Measurements from ENCODE around the gene RER1. TPM values are rescaled to one million over a fixed set of nuclear protein-coding genes. Genes with fewer than 3 reads are reported as not detected.

Gene RER1
- total RNA-seq, 4 donors from 2014 or later, result 54.4 to 78.6 (median 69.8) TPM

GRCh38 chr1:2445162-2445822, 53.7 kb downstream of the RER1 start:
- TF ChIP-seq CTCF (IDR thresholded peaks at IDR 0.05), result no peak
- no peak for TF ChIP-seq POLR2A (IDR thresholded peaks at IDR 0.05)
- no peak for TF ChIP-seq EP300 (IDR thresholded peaks at IDR 0.05)
- no peak for TF ChIP-seq POLR2AphosphoS5 (IDR thresholded peaks at IDR 0.05)
- no peaks in the 10 kb centered on the region for H3K9me3 ChIP-seq
- no peak for ATAC-seq
- peaks cover 0 to 9% (median 0%) of the 10 kb centered on the region in 3 donors for H3K4me1 ChIP-seq
- peaks cover 98% of the 10 kb centered on the region for H3K27me3 ChIP-seq
- H3K27ac ChIP-seq, result no peak overlapping the region
- H3K4me3 ChIP-seq, result no peak overlapping the region
- H3K36me3 ChIP-seq, result no peaks in the 10 kb centered on the region
- WGBS, 2 donors (ENCODE audit: low coverage in 1 of 2), result 23% methylated on average over 4 of the region's 16 CpGs; no CpG with 5 or more reads in 1 of the 2 donors

GRCh38 chr1:2445823-2446215, 54.2 kb downstream of the RER1 start:
- Histone ChIP-seq H3K9me3 (no peaks in the 10 kb centered on the region), H3K27ac (no peak overlapping the region), H3K4me3 (no peak overlapping the region), H3K36me3 (no peaks in the 10 kb centered on the region), H3K27me3 (peaks cover 97% of the 10 kb centered on the region), H3K4me1 (peaks cover 0 to 9% (median 0%) of the 10 kb centered on the region in 3 donors)
- TF ChIP-seq POLR2A (IDR thresholded peaks at IDR 0.05), result no peak
- TF ChIP-seq CTCF (IDR thresholded peaks at IDR 0.05), result no peak
- no peak for TF ChIP-seq POLR2AphosphoS5 (IDR thresholded peaks at IDR 0.05)
- no peak for TF ChIP-seq EP300 (IDR thresholded peaks at IDR 0.05)
- WGBS, 2 donors (ENCODE audit: low coverage in 1 of 2), result 40% methylated on average over 1 of the region's 15 CpGs; no CpG with 5 or more reads in 1 of the 2 donors
- no peak for ATAC-seq

- no CpG with 5 or more reads among the region's 13 CpGs for WGBS, 2 donors (ENCODE audit: low coverage in 1 of 2)
- no peaks in the 10 kb centered on the region for H3K9me3 ChIP-seq
- no peaks in the 10 kb centered on the region for H3K36me3 ChIP-seq
- no peak overlapping the region for H3K27ac ChIP-seq
- H3K4me1 ChIP-seq, result peaks cover 0 to 9% (median 0%) of the 10 kb centered on the region in 3 donors
- TF ChIP-seq EP300 (IDR thresholded peaks at IDR 0.05), result no peak
- TF ChIP-seq POLR2A (IDR thresholded peaks at IDR 0.05), result no peak
- TF ChIP-seq CTCF (IDR thresholded peaks at IDR 0.05), result no peak
- no peak for TF ChIP-seq POLR2AphosphoS5 (IDR thresholded peaks at IDR 0.05)
- ATAC-seq, result no peak
- H3K4me3 ChIP-seq, result no peak overlapping the region
- peaks cover 97% of the 10 kb centered on the region for H3K27me3 ChIP-seq
Observed at GRCh38 chr1:2446394-2446793, 54.8 kb downstream of the RER1 start.

- peaks cover 0 to 9% (median 0%) of the 10 kb centered on the region in 3 donors for H3K4me1 ChIP-seq
- ATAC-seq, result no peak
- H3K27ac ChIP-seq, result no peak overlapping the region
- 60% methylated on average over 1 of the region's 9 CpGs; no CpG with 5 or more reads in 1 of the 2 donors for WGBS, 2 donors (ENCODE audit: low coverage in 1 of 2)
- H3K9me3 ChIP-seq, result no peaks in the 10 kb centered on the region
- H3K27me3 ChIP-seq, result peaks cover 97% of the 10 kb centered on the region
- no peak for TF ChIP-seq POLR2AphosphoS5 (IDR thresholded peaks at IDR 0.05)
- no peak for TF ChIP-seq POLR2A (IDR thresholded peaks at IDR 0.05)
- TF ChIP-seq EP300 (IDR thresholded peaks at IDR 0.05), result no peak
- TF ChIP-seq CTCF (IDR thresholded peaks at IDR 0.05), result no peak
- no peaks in the 10 kb centered on the region for H3K36me3 ChIP-seq
- no peak overlapping the region for H3K4me3 ChIP-seq
Observed at GRCh38 chr1:2446861-2447260, 55.2 kb downstream of the RER1 start.
